DOHH2 (cell line): Measurements from ENCODE around the gene RIMBP3B.
"Not testable (repeated sequence)": the region's sequence is repeated elsewhere in the genome, so short reads cannot be mapped to it uniquely, and the experiment has no call there.

Experiments used
- H3F3A ChIP-seq: fragments of 200-600 bp; sonication (generic), shearing (Covaris generic); 2 replicates; pipeline ENCODE4 v1.6.0; 2016; ENCODE audit warnings: antibody characterized with exemption, mild to moderate bottlenecking; ENCODE audit not compliant: control insufficient read depth, insufficient read depth
- H3K27ac ChIP-seq: fragments of 200-600 bp; sonication (generic); 2 replicates; pipeline ENCODE4 v1.5.1; 2014; ENCODE audit warnings: low read depth, mild to moderate bottlenecking, low read length, moderate library complexity
- H3K27me3 ChIP-seq: fragments of 200-600 bp; sonication (generic); 2 replicates; pipeline ENCODE4 v1.6.1; 2014; ENCODE audit warnings: mild to moderate bottlenecking, low read length, mixed read lengths; ENCODE audit not compliant: control insufficient read depth
- H3K36me3 ChIP-seq: fragments of 200-600 bp; sonication (generic); 2 replicates; pipeline ENCODE4 v1.6.1; 2014; ENCODE audit warnings: mild to moderate bottlenecking, low read length, moderate library complexity, mixed read lengths; ENCODE audit not compliant: control insufficient read depth
- H3K4me1 ChIP-seq: fragments of 200-600 bp; sonication (generic); 2 replicates; pipeline ENCODE4 v1.6.1; 2014; ENCODE audit warnings: mild to moderate bottlenecking, low read length, mixed read lengths; ENCODE audit not compliant: control insufficient read depth
- H3K4me2 ChIP-seq: fragments of 200-600 bp; sonication (generic); 2 replicates; pipeline ENCODE4 v1.6.0; 2014; ENCODE audit warnings: mild to moderate bottlenecking, low read length, moderate library complexity
- H3K4me3 ChIP-seq: fragments of 200-600 bp; sonication (generic); 2 replicates; pipeline ENCODE4 v1.5.1; 2014; ENCODE audit warnings: mild to moderate bottlenecking, low read length, mixed read lengths
- H3K79me2 ChIP-seq: fragments of 200-600 bp; sonication (generic); 2 replicates; pipeline ENCODE4 v1.6.1; 2014; ENCODE audit warnings: mild to moderate bottlenecking, low read length, mixed read lengths; ENCODE audit not compliant: control insufficient read depth
- H3K9me2 ChIP-seq: fragments of 200-600 bp; sonication (generic); replicated peaks from 2 replicates; pipeline ENCODE4 v1.6.1; 2014; ENCODE audit warnings: mild to moderate bottlenecking, low read length, mixed read lengths; ENCODE audit not compliant: control insufficient read depth
- H3K9me3 ChIP-seq: fragments of 200-600 bp; sonication (generic); 2 replicates; pipeline ENCODE4 v1.6.1; 2014; ENCODE audit warnings: antibody characterized with exemption, low read length, mixed read lengths; ENCODE audit not compliant: control insufficient read depth, insufficient read depth
- H4K20me1 ChIP-seq: fragments of 200-600 bp; sonication (generic); 2 replicates; pipeline ENCODE4 v1.6.0; 2014; ENCODE audit warnings: low read depth, mild to moderate bottlenecking, antibody characterized with exemption, low read length, moderate library complexity; ENCODE audit not compliant: control insufficient read depth, insufficient read depth

Gene RIMBP3B

GRCh38 chr22:21424084-21424709 lies 40.6 kb downstream of the RIMBP3B start:
- not testable (repeated sequence) for H3K36me3 ChIP-seq, H3K27me3 ChIP-seq, H3K4me1 ChIP-seq, H3K9me3 ChIP-seq, H3K4me3 ChIP-seq, H3K4me2 ChIP-seq, H3K9me2 ChIP-seq, H4K20me1 ChIP-seq, H3K79me2 ChIP-seq, H3F3A ChIP-seq, H3K27ac ChIP-seq

GRCh38 chr22:21434378-21435233 lies 51.1 kb downstream of the RIMBP3B start:
- H3K9me3 ChIP-seq, H3K4me3 ChIP-seq, H3K9me2 ChIP-seq, H3K27me3 ChIP-seq, H3F3A ChIP-seq, H3K27ac ChIP-seq, H4K20me1 ChIP-seq, H3K4me1 ChIP-seq, H3K79me2 ChIP-seq, H3K4me2 ChIP-seq, H3K36me3 ChIP-seq: not testable (repeated sequence)

GRCh38 chr22:21435998-21436810 lies 52.7 kb downstream of the RIMBP3B start:
- H3K36me3 ChIP-seq, H3K27me3 ChIP-seq, H3F3A ChIP-seq, H3K9me2 ChIP-seq, H3K9me3 ChIP-seq, H3K4me1 ChIP-seq, H3K27ac ChIP-seq, H3K79me2 ChIP-seq, H3K4me2 ChIP-seq, H4K20me1 ChIP-seq, H3K4me3 ChIP-seq: not testable (repeated sequence)

GRCh38 chr22:21438013-21438412 lies 54.5 kb downstream of the RIMBP3B start:
- H3K27me3 ChIP-seq, H3K4me1 ChIP-seq, H3K27ac ChIP-seq, H3K9me3 ChIP-seq, H3K79me2 ChIP-seq, H3K36me3 ChIP-seq, H3K9me2 ChIP-seq, H3K4me3 ChIP-seq, H3K4me2 ChIP-seq, H3F3A ChIP-seq, H4K20me1 ChIP-seq: not testable (repeated sequence)
